DMS 273 (cell line): ENCODE data around the gene CNTN1.

Source experiments
- DNase-seq: peaks from one replicate; lab custom pipeline; 2025; ENCODE audit not compliant: unreplicated experiment; lab: John Stamatoyannopoulos, UW

CNTN1 gene

GRCh38 chr12:41100572-41100971 is 408.3 kb downstream of the CNTN1 start:
- no peak for DNase-seq

- no peak for DNase-seq
Measured at GRCh38 chr12:41101806-41102205, 409.6 kb downstream of the CNTN1 start.

GRCh38 chr12:41103614-41104013 is 411.4 kb downstream of the CNTN1 start:
- DNase-seq: no peak

- no peak for DNase-seq
Measured at GRCh38 chr12:41106315-41106714, 414.1 kb downstream of the CNTN1 start.

- DNase-seq: no peak
Measured at GRCh38 chr12:41108032-41108431, 415.8 kb downstream of the CNTN1 start.

GRCh38 chr12:41112903-41113302 is 420.7 kb downstream of the CNTN1 start:
- DNase-seq: no peak

- peak; percentile 34 for DNase-seq
Measured at GRCh38 chr12:41120211-41120610, 428.0 kb downstream of the CNTN1 start.

GRCh38 chr12:41121374-41121773 is 429.1 kb downstream of the CNTN1 start:
- DNase-seq: no peak
